C4-2B (cell line): Measurements from ENCODE around the gene STARD4.

Experiments used
- H3K27ac ChIP-seq: fragments of 450-650 bp; 2 replicates; pipeline ENCODE4 v1.5.1; 2017
- CTCF ChIP-seq: fragments of 450-650 bp; conservative IDR thresholded peaks from 2 replicates; pipeline ENCODE4 v1.5.1; 2017; ENCODE audit warnings: mild to moderate bottlenecking
- ZFX ChIP-seq: fragments of 450-650 bp; IDR thresholded peaks from 2 replicates; pipeline ENCODE4 v1.6.1; 2017

STARD4 gene

GRCh38 chr5:111507276-111507675 lies 5.1 kb downstream of the STARD4 start:
- no peak overlapping the region for H3K27ac ChIP-seq
- TF ChIP-seq ZFX (no peak), CTCF (no peak)

- H3K27ac ChIP-seq, result no peak overlapping the region
- TF ChIP-seq CTCF (no peak), ZFX (no peak)
Observed at GRCh38 chr5:111505096-111505495, 7.2 kb downstream of the STARD4 start.

GRCh38 chr5:111502956-111503355 lies 9.4 kb downstream of the STARD4 start:
- TF ChIP-seq ZFX (no peak), CTCF (no peak)
- no peak overlapping the region for H3K27ac ChIP-seq

GRCh38 chr5:111498346-111498745 lies 14.0 kb downstream of the STARD4 start:
- H3K27ac ChIP-seq, result no peak overlapping the region
- TF ChIP-seq CTCF, result no peak
- no peak for TF ChIP-seq ZFX

GRCh38 chr5:111495159-111495558 lies 17.2 kb downstream of the STARD4 start:
- TF ChIP-seq CTCF, result no peak
- no peak for TF ChIP-seq ZFX
- no peak overlapping the region for H3K27ac ChIP-seq

- H3K27ac ChIP-seq, result no peak overlapping the region
- no peak for TF ChIP-seq ZFX
- no peak for TF ChIP-seq CTCF
Observed at GRCh38 chr5:111494355-111494999, 17.9 kb downstream of the STARD4 start.

- no peak overlapping the region for H3K27ac ChIP-seq
- no peak for TF ChIP-seq ZFX
- TF ChIP-seq CTCF, result no peak
Observed at GRCh38 chr5:111493031-111493430, 19.3 kb downstream of the STARD4 start.
